HepG2 (cell line): ENCODE data around the gene XRCC5. TPM values are rescaled to one million over a fixed set of nuclear protein-coding genes. Genes with fewer than 3 reads are reported as not detected.

Experiments used
- ERF ChIP-seq: IDR thresholded peaks from 2 replicates; pipeline ENCODE4 v1.6.1; 2018; ENCODE audit warnings: missing biosample characterization, missing genetic modification reagents
- HCFC1 ChIP-seq: fragments of 150-350 bp; IDR thresholded peaks from 2 replicates; pipeline ENCODE4 v1.6.1; 2014; ENCODE audit warnings: low read depth, low read length
- HES4 ChIP-seq: sonication (generic); formaldehyde crosslinking; IDR thresholded peaks from 2 replicates; pipeline ENCODE4 v1.9.0; 2021; ENCODE audit warnings: mild to moderate bottlenecking, missing genetic modification reagents, borderline replicate concordance
- ISX ChIP-seq: sonication (generic); formaldehyde crosslinking; conservative IDR thresholded peaks from 2 replicates; pipeline ENCODE4 v1.5.0; 2020; ENCODE audit warnings: missing genetic modification reagents
- MTF1 ChIP-seq: sonication (generic); formaldehyde crosslinking; IDR thresholded peaks from 2 replicates; pipeline ENCODE4 v1.5.0; 2020; ENCODE audit warnings: missing genetic modification reagents
- NAIF1 ChIP-seq: sonication (generic); formaldehyde crosslinking; IDR thresholded peaks from 2 replicates; pipeline ENCODE4 v1.5.0; 2020; ENCODE audit warnings: mild to moderate bottlenecking, missing genetic modification reagents, borderline replicate concordance
- NFE2L2 ChIP-seq: fragments of 150-350 bp; IDR thresholded peaks from 2 replicates; pipeline ENCODE4 v1.6.1; 2014; ENCODE audit warnings: low read length
- ZNF556 ChIP-seq: sonication (generic); formaldehyde crosslinking; IDR thresholded peaks from 2 replicates; pipeline ENCODE4 v1.4.0; 2020; ENCODE audit warnings: mild to moderate bottlenecking, missing genetic modification reagents, borderline replicate concordance
- polyA plus RNA-seq, 8 experiments: library from polyadenylated mRNA; depleted of rRNA in 3 of 8; stranded (reverse) in 7 of 8; unstranded in 1 of 8; fragments of >200 nt; fragmentation: Illumina TruSeq in 4 of 8; extraction: Trizol in 4 of 8; gene quantifications; 2 replicates each; pipeline versions ENCODE4 v1.2.1 to v1.2.3, GENCODE V29; 2011 to 2016; ENCODE audit warnings: low read depth in 4 of 8, missing spikeins in 1 of 8, mixed read lengths in 1 of 8; ENCODE audit not compliant: insufficient read depth in 1 of 8
- total RNA-seq, 5 experiments: library from RNA; depleted of rRNA; stranded (reverse); fragments of >200 nt; fragmentation: Illumina TruSeq; extraction: Trizol; gene quantifications; 2 replicates each; pipeline ENCODE4 v1.2.3, GENCODE V29; 2016; ENCODE audit warnings: low read depth in 1 of 5
- TF ChIP-seq, protein P1 (sequence below): sonication (generic); formaldehyde crosslinking; IDR thresholded peaks from 2 replicates; pipeline ENCODE4 v1.4.0; 2020; ENCODE audit warnings: mild to moderate bottlenecking, missing genetic modification reagents, borderline replicate concordance
- TF ChIP-seq, protein P2 (sequence below): sonication (generic); formaldehyde crosslinking; IDR thresholded peaks from 2 replicates; pipeline ENCODE4 v1.4.0; 2020; ENCODE audit warnings: missing genetic modification reagents
- TF ChIP-seq, protein P3 (sequence below): sonication (generic); formaldehyde crosslinking; IDR thresholded peaks from 2 replicates; pipeline ENCODE4 v1.4.0; 2020; ENCODE audit warnings: missing genetic modification reagents
- TF ChIP-seq, protein P4 (sequence below): sonication (generic); formaldehyde crosslinking; IDR thresholded peaks from 2 replicates; pipeline ENCODE4 v1.8.1; 2023; ENCODE audit warnings: mild to moderate bottlenecking, missing genetic modification reagents
- TF ChIP-seq, protein P5 (sequence below): IDR thresholded peaks from 2 replicates; pipeline ENCODE4 v1.6.1; 2016; ENCODE audit warnings: mild to moderate bottlenecking, missing biosample characterization, missing genetic modification reagents

The XRCC5 gene
- total and polyA plus RNA-seq, 2 of the 13 experiments (the other 11 are each of a cell fraction or from before 2014, with no cell fraction given), result 264 to 454 TPM

DNA sequence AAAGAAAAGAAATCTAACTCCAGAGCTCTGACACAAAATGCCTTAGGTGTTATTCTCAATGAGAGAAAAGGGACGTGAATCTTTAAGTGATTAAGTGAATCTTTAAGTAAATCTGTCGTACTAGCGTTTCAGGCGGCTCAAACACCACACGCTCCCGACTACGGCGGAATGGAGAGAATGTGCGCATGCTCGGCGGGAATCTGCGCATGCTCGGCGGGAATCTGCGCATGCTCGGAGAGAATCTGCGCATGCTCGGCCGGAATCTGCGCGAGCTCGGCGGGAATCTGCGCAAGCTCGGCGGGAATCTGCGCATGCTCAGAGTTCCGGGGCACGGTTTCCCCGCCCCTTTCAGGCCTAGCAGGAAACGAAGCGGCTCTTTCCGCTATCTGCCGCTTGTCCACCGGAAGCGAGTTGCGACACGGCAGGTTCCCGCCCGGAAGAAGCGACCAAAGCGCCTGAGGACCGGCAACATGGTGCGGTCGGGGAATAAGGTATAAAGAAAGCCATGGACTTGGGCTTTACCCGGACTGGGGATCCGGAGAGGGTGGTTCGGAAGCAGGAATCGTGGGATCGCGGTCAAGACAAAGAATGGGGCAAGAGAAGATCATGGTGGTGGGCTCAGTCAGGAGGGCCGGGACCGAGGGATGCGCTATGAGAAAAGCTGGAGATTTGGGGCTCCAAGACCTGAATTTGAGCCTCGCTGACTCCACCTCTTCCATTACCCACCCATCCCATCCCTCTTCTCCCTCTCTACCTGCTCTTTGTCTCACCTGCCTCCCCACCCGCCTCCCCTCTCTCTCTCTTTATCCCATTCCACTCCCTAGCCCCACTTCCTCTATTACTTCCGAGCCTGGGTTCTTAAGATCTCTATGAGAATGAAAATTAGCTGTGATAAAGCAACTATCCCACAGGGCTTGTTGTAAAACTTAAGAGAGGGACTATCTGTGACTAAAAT, at the start of gene XRCC5 (continued):
- TF ChIP-seq, protein P1, sequence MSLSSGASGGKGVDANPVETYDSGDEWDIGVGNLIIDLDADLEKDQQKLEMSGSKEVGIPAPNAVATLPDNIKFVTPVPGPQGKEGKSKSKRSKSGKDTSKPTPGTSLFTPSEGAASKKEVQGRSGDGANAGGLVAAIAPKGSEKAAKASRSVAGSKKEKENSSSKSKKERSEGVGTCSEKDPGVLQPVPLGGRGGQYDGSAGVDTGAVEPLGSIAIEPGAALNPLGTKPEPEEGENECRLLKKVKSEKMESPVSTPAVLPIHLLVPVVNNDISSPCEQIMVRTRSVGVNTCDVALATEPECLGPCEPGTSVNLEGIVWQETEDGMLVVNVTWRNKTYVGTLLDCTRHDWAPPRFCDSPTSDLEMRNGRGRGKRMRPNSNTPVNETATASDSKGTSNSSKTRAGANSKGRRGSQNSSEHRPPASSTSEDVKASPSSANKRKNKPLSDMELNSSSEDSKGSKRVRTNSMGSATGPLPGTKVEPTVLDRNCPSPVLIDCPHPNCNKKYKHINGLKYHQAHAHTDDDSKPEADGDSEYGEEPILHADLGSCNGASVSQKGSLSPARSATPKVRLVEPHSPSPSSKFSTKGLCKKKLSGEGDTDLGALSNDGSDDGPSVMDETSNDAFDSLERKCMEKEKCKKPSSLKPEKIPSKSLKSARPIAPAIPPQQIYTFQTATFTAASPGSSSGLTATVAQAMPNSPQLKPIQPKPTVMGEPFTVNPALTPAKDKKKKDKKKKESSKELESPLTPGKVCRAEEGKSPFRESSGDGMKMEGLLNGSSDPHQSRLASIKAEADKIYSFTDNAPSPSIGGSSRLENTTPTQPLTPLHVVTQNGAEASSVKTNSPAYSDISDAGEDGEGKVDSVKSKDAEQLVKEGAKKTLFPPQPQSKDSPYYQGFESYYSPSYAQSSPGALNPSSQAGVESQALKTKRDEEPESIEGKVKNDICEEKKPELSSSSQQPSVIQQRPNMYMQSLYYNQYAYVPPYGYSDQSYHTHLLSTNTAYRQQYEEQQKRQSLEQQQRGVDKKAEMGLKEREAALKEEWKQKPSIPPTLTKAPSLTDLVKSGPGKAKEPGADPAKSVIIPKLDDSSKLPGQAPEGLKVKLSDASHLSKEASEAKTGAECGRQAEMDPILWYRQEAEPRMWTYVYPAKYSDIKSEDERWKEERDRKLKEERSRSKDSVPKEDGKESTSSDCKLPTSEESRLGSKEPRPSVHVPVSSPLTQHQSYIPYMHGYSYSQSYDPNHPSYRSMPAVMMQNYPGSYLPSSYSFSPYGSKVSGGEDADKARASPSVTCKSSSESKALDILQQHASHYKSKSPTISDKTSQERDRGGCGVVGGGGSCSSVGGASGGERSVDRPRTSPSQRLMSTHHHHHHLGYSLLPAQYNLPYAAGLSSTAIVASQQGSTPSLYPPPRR (CRISPR knock-in tag), result peak; percentile 49; the same call in 1 of the 2 replicates
- TF ChIP-seq ISX (CRISPR knock-in tag) (0 out of 2 replicates have a peak, but pooled peaks have one; percentile 50), NAIF1 (CRISPR knock-in tag) (peak; percentile 99), ZNF556 (CRISPR knock-in tag) (peak; percentile 77; the same call in 1 of the 2 replicates), HES4 (no peak; the same call in none of the 2 replicates), NFE2L2 (no peak), ERF (CRISPR knock-in tag) (peak; percentile 97), MTF1 (CRISPR knock-in tag) (no peak), HCFC1 (peak; percentile 67)
- TF ChIP-seq, protein P2, sequence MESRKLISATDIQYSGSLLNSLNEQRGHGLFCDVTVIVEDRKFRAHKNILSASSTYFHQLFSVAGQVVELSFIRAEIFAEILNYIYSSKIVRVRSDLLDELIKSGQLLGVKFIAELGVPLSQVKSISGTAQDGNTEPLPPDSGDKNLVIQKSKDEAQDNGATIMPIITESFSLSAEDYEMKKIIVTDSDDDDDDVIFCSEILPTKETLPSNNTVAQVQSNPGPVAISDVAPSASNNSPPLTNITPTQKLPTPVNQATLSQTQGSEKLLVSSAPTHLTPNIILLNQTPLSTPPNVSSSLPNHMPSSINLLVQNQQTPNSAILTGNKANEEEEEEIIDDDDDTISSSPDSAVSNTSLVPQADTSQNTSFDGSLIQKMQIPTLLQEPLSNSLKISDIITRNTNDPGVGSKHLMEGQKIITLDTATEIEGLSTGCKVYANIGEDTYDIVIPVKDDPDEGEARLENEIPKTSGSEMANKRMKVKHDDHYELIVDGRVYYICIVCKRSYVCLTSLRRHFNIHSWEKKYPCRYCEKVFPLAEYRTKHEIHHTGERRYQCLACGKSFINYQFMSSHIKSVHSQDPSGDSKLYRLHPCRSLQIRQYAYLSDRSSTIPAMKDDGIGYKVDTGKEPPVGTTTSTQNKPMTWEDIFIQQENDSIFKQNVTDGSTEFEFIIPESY (CRISPR knock-in tag), result peak; percentile 49; the same call in 1 of the 2 replicates
- TF ChIP-seq, protein P3, sequence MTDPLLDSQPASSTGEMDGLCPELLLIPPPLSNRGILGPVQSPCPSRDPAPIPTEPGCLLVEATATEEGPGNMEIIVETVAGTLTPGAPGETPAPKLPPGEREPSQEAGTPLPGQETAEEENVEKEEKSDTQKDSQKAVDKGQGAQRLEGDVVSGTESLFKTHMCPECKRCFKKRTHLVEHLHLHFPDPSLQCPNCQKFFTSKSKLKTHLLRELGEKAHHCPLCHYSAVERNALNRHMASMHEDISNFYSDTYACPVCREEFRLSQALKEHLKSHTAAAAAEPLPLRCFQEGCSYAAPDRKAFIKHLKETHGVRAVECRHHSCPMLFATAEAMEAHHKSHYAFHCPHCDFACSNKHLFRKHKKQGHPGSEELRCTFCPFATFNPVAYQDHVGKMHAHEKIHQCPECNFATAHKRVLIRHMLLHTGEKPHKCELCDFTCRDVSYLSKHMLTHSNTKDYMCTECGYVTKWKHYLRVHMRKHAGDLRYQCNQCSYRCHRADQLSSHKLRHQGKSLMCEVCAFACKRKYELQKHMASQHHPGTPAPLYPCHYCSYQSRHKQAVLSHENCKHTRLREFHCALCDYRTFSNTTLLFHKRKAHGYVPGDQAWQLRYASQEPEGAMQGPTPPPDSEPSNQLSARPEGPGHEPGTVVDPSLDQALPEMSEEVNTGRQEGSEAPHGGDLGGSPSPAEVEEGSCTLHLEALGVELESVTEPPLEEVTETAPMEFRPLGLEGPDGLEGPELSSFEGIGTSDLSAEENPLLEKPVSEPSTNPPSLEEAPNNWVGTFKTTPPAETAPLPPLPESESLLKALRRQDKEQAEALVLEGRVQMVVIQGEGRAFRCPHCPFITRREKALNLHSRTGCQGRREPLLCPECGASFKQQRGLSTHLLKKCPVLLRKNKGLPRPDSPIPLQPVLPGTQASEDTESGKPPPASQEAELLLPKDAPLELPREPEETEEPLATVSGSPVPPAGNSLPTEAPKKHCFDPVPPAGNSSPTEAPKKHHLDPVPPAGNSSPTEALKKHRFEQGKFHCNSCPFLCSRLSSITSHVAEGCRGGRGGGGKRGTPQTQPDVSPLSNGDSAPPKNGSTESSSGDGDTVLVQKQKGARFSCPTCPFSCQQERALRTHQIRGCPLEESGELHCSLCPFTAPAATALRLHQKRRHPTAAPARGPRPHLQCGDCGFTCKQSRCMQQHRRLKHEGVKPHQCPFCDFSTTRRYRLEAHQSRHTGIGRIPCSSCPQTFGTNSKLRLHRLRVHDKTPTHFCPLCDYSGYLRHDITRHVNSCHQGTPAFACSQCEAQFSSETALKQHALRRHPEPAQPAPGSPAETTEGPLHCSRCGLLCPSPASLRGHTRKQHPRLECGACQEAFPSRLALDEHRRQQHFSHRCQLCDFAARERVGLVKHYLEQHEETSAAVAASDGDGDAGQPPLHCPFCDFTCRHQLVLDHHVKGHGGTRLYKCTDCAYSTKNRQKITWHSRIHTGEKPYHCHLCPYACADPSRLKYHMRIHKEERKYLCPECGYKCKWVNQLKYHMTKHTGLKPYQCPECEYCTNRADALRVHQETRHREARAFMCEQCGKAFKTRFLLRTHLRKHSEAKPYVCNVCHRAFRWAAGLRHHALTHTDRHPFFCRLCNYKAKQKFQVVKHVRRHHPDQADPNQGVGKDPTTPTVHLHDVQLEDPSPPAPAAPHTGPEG (CRISPR knock-in tag), result peak; percentile 92
- TF ChIP-seq, protein P4, sequence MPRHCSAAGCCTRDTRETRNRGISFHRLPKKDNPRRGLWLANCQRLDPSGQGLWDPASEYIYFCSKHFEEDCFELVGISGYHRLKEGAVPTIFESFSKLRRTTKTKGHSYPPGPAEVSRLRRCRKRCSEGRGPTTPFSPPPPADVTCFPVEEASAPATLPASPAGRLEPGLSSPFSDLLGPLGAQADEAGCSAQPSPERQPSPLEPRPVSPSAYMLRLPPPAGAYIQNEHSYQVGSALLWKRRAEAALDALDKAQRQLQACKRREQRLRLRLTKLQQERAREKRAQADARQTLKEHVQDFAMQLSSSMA (CRISPR knock-in tag), result peak; percentile 97
- TF ChIP-seq, protein P5, sequence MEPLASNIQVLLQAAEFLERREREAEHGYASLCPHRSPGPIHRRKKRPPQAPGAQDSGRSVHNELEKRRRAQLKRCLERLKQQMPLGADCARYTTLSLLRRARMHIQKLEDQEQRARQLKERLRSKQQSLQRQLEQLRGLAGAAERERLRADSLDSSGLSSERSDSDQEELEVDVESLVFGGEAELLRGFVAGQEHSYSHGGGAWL (CRISPR knock-in tag), result peak; percentile 89; the same call in 1 of the 2 replicates
